ENCODE data around the gene PRR30.
"Not testable (repeated sequence)": the region's sequence is repeated elsewhere in the genome, so short reads cannot be mapped to it uniquely, and the experiment has no call there.

PRR30 gene

DNA sequence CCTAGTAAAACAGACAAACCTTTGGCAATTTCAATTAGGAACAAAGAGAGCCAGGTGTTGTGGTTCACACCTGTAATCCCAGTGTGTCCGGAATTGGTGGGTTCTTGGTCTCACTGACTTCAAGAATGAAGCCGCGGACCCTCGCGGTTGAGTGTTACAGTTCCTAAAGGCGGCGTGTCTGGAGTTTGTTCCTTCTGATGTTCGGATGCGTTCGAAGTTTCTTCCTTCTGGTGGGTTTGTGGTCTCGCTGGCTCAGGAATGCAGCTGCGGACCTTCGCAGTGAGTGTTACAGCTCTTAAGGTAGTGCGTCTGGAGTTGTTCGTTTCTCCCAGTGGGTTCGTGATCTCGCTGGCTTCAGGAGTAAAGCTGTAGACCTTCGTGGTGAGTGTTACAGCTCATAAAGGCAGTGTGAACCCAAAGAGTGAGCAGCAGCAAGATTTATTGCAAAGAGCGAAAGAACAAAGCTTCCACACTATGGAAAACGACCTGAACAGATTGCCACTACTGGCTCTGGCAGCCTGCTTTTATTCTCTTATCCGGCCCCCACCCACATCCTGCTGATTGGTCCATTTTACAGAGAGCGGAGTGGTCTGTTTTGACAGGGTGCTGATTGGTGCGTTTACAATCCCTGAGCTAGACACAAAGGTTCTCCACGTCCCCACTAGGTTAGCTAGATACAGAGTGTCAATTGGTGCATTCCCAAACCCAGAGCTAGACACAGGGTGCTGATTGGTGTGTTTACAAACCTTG, 28.4 kb downstream of the PRR30 start:
- H3K27ac ChIP-seq (ENCODE audit: extremely low read depth, low read depth, low read length); H3K36me3 ChIP-seq (ENCODE audit: control insufficient read depth in 2 of 2, insufficient read depth in 1 of 2, low read length in 2 of 2); H3K9me3 ChIP-seq (ENCODE audit: control insufficient read depth, insufficient read depth, low read depth, low read length); POLR2A ChIA-PET; H3K4me3 ChIP-seq (ENCODE audit: low read depth, low read length); H3K4me1 ChIP-seq (ENCODE audit: control insufficient read depth, insufficient read depth, low read length): not testable (repeated sequence)
- CTCF ChIA-PET, result interaction anchor here (0.6 to 1.6 kb wide), 4 partner anchors 11 to 138 kb away, joined by 3 to 5 read pairs (median 3); no protein-coding TSS in a partner anchor

DNA sequence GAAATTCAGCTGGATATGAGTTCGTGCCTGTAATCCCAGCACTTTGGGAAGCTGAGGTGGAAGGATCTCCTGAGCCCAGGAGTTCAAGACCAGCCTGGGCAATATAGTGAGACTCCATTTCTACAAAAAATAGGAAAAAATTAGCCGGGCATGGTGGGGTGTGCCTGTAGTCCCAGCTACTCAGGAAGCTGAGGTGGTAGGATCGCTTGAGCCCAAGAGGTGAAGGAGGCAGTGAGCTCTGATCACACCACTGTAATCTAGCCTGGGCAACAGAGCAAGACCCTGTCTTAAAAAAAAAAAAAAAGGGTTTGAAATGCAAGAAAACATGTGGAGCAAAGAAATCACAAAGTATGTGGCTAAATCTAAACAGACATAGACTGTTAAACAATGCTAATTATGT, 30.1 kb downstream of the PRR30 start:
- no peaks in the 10 kb centered on the region for H3K9me3 ChIP-seq (ENCODE audit: control insufficient read depth, insufficient read depth, low read depth, low read length)
- TF ChIP-seq ZNF121 (tag by site-specific recombination; IDR thresholded peaks at IDR 0.05) (peak; percentile 81; the same call in 1 of the 2 replicates), GFI1B (tag by site-specific recombination; IDR thresholded peaks at IDR 0.05) (no peak)
- H3K4me3 ChIP-seq (ENCODE audit: low read depth, low read length), result no peak overlapping the region
- H3K36me3 ChIP-seq (ENCODE audit: control insufficient read depth in 2 of 2, insufficient read depth in 1 of 2, low read length in 2 of 2), result no peaks in the 10 kb centered on the region; a peak in 1 of 3 replicates
- ChIA-PET POLR2A (interaction anchor here (1.1 kb wide), 1 partner anchor 25 kb away, joined by 6 read pairs; the partner anchor contains the start of gene PREB), CTCF (interaction anchor here (0.6 to 1.8 kb wide), 6 partner anchors 10 to 212 kb away, joined by 3 to 6 read pairs (median 5); no protein-coding TSS in a partner anchor)
- H3K4me1 ChIP-seq (ENCODE audit: control insufficient read depth, insufficient read depth, low read length), result no peaks in the 10 kb centered on the region
- H3K27ac ChIP-seq (ENCODE audit: extremely low read depth, low read depth, low read length), result no peak overlapping the region

- no peaks in the 10 kb centered on the region; a peak in 1 of 3 replicates for H3K36me3 ChIP-seq (ENCODE audit: control insufficient read depth in 2 of 2, insufficient read depth in 1 of 2, low read length in 2 of 2)
- H3K4me1 ChIP-seq (ENCODE audit: control insufficient read depth, insufficient read depth, low read length), result no peaks in the 10 kb centered on the region
- no peaks in the 10 kb centered on the region for H3K9me3 ChIP-seq (ENCODE audit: control insufficient read depth, insufficient read depth, low read depth, low read length)
- POLR2A ChIA-PET, result interaction anchor here (0.7 to 1.1 kb wide), 2 partner anchors 26 to 321 kb away, joined by 5 to 6 read pairs; partner anchors contain the start of gene PREB
- CTCF ChIA-PET, result interaction anchor here (1.6 to 1.8 kb wide), 2 partner anchors 9 to 195 kb away, joined by 5 to 6 read pairs; no protein-coding TSS in a partner anchor
- H3K27ac ChIP-seq (ENCODE audit: extremely low read depth, low read depth, low read length), result no peak overlapping the region
- no peak overlapping the region for H3K4me3 ChIP-seq (ENCODE audit: low read depth, low read length)
- TF ChIP-seq, protein P1, sequence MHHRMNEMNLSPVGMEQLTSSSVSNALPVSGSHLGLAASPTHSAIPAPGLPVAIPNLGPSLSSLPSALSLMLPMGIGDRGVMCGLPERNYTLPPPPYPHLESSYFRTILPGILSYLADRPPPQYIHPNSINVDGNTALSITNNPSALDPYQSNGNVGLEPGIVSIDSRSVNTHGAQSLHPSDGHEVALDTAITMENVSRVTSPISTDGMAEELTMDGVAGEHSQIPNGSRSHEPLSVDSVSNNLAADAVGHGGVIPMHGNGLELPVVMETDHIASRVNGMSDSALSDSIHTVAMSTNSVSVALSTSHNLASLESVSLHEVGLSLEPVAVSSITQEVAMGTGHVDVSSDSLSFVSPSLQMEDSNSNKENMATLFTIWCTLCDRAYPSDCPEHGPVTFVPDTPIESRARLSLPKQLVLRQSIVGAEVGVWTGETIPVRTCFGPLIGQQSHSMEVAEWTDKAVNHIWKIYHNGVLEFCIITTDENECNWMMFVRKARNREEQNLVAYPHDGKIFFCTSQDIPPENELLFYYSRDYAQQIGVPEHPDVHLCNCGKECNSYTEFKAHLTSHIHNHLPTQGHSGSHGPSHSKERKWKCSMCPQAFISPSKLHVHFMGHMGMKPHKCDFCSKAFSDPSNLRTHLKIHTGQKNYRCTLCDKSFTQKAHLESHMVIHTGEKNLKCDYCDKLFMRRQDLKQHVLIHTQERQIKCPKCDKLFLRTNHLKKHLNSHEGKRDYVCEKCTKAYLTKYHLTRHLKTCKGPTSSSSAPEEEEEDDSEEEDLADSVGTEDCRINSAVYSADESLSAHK (tag by site-specific recombination; IDR thresholded peaks at IDR 0.05), result no peak
- TF ChIP-seq RBAK (tag by site-specific recombination; IDR thresholded peaks at IDR 0.05) (no peak), YY1 (tag by site-specific recombination; IDR thresholded peaks at IDR 0.05) (no peak), IKZF3 (tag by site-specific recombination; IDR thresholded peaks at IDR 0.05) (no peak), ZNF433 (tag by site-specific recombination; IDR thresholded peaks at IDR 0.05; ENCODE audit: low read depth) (no peak), ZNF623 (tag by site-specific recombination; IDR thresholded peaks at IDR 0.05) (no peak)
These were observed 31.0 kb downstream of the PRR30 start for GRCh38 chr2:27108221-27108620.

GRCh38 chr2:27105981-27106380, 33.2 kb downstream of the PRR30 start:
- Histone ChIP-seq H3K27ac (ENCODE audit: extremely low read depth, low read depth, low read length) (no peak overlapping the region), H3K36me3 (ENCODE audit: control insufficient read depth in 2 of 2, insufficient read depth in 1 of 2, low read length in 2 of 2) (no peaks in the 10 kb centered on the region; a peak in 1 of 3 replicates), H3K9me3 (ENCODE audit: control insufficient read depth, insufficient read depth, low read depth, low read length) (no peaks in the 10 kb centered on the region), H3K4me3 (ENCODE audit: low read depth, low read length) (no peak overlapping the region), H3K4me1 (ENCODE audit: control insufficient read depth, insufficient read depth, low read length) (no peaks in the 10 kb centered on the region)
- CTCF ChIA-PET, result interaction anchor here (0.7 to 1.3 kb wide), 4 partner anchors 9 to 174 kb away, joined by 3 to 6 read pairs (median 5); no protein-coding TSS in a partner anchor
- POLR2A ChIA-PET, result no interaction called here
- TF ChIP-seq PRDM1 (tag by site-specific recombination; IDR thresholded peaks at IDR 0.05) (peak; percentile 51; the same call in 1 of the 2 replicates), ZNF518A (tag by site-specific recombination; conservative IDR thresholded peaks at IDR 0.05; ENCODE audit: low read depth) (no peak)
